Measurements from ENCODE around the gene CDKN2AIP. TPM values are rescaled to one million over a fixed set of nuclear protein-coding genes. Genes with fewer than 3 reads are reported as not detected.

The CDKN2AIP gene
- total and polyA plus RNA-seq, 2 of the 4 experiments (the other 2 are of a cell fraction), result 11.0 to 16.8 TPM

DNA sequence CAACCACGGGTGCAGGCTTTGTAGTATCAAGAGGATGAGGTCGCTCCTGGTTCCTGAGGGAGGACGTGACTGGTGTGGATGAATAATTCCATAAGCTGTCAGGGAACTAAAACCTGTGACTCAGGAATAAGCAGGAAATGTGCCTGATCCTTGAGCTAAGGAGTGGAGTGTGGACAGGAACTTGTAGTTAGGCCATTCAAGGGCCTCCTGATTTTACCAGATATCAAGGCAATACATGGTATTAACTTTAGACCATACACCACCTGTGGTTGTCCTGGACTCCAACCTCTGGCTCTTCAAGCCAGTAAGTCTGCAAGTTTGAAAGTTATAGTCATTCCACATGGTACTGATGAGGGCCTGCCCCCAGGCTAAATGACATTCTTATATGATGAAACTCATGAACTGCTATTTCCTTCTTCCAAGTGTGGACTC, 48.4 kb downstream of the CDKN2AIP start:
- dilution Hi-C loops (cut with HindIII; ENCODE audit: low sequenced_read_pairs, unreplicated experiment), result no loop called here
- Histone ChIP-seq H3K4me3 (ENCODE audit: insufficient read depth, low read depth, low read length) (no peak overlapping the region), H2AK5ac (ENCODE audit: low read depth, low read length) (no peak overlapping the region; the same call in 1 of the 2 replicates), H3K9me1 (ENCODE audit: insufficient read depth, low read length) (no peaks in the 10 kb centered on the region), H3K23ac (ENCODE audit: low read depth, low read length) (no peak overlapping the region), H3K4ac (ENCODE audit: low read depth, low read length) (peak overlapping the region; percentile 26; the same call in 1 of the 2 replicates), H3K18ac (ENCODE audit: low read depth, low read length) (no peak overlapping the region), H2BK120ac (ENCODE audit: low read depth, low read length) (peak overlapping the region; percentile 45; the same call in 1 of the 2 replicates), H2BK20ac (ENCODE audit: low read depth, low read length) (peak overlapping the region; percentile 23; the same call in 1 of the 2 replicates), H4K8ac (ENCODE audit: low read depth in 2 of 2, low read length in 2 of 2) (peak overlapping the region in 1 of 2 experiments; percentile 39; a peak in 2 of 4 replicates), H2AK9ac (replicated peaks; ENCODE audit: low read depth, low read length, poor library complexity) (no peak overlapping the region), H2BK5ac (ENCODE audit: low read depth, low read length, poor library complexity, severe bottlenecking) (peak overlapping the region; percentile 51), H3K27me3 (ENCODE audit: control insufficient read depth, insufficient read depth, low read length) (no peaks in the 10 kb centered on the region), H3K9me3 (ENCODE audit: control insufficient read depth, insufficient read depth, low read length) (0 out of 2 replicates have a peak, but pooled peaks cover 5% of the 10 kb centered on the region), H2BK15ac (ENCODE audit: low read depth, low read length) (peak overlapping the region; percentile 9; the same call in 1 of the 3 replicates), H3K56ac (ENCODE audit: extremely low read depth, insufficient read depth, low read length) (no peak overlapping the region), H4K91ac (ENCODE audit: insufficient read depth, low read depth, low read length) (peak overlapping the region; percentile 5; the same call in 1 of the 2 replicates), H3K14ac (replicated peaks; ENCODE audit: low read depth, low read length) (0 out of 2 replicates have a peak overlapping the region, but pooled peaks have one; percentile 15), H3K27ac (ENCODE audit: insufficient read depth, low read length) (0 out of 2 replicates have a peak overlapping the region, but pooled peaks have one; percentile 20), H4K20me1 (ENCODE audit: insufficient read depth, low read length) (no peaks in the 10 kb centered on the region), H3K9ac (ENCODE audit: low read depth, low read length) (no peak overlapping the region), H3K4me2 (ENCODE audit: low read depth, low read length) (no peak overlapping the region), H2AFZ (replicated peaks; ENCODE audit: low read length, poor library complexity) (peak overlapping the region; percentile 48), H4K5ac (ENCODE audit: low read depth, low read length) (no peak overlapping the region), H3K79me1 (ENCODE audit: low read depth in 1 of 2, low read length in 2 of 2) (no peaks in the 10 kb centered on the region; a peak in 1 of 4 replicates), H3K36me3 (ENCODE audit: control insufficient read depth, insufficient read depth, low read length) (no peaks in the 10 kb centered on the region), H3K4me1 (ENCODE audit: control insufficient read depth, insufficient read depth, low read length) (peaks cover 3% of the 10 kb centered on the region)
- TF ChIP-seq MAZ (IDR thresholded peaks at IDR 0.05; ENCODE audit: borderline replicate concordance, low read depth, low read length) (no peak), CHD1 (IDR thresholded peaks at IDR 0.05; ENCODE audit: low read depth, low read length) (no peak), FOS (IDR thresholded peaks at IDR 0.05; ENCODE audit: low read depth, low read length) (no peak), MAFK (IDR thresholded peaks at IDR 0.05; ENCODE audit: low read depth, low read length) (no peak), ELK1 (IDR thresholded peaks at IDR 0.05; ENCODE audit: borderline replicate concordance, low read depth, low read length) (no peak), CEBPB (IDR thresholded peaks at IDR 0.05; ENCODE audit: low read depth, low read length) (no peak), BHLHE40 (IDR thresholded peaks at IDR 0.05; ENCODE audit: low read depth, low read length) (no peak), MXI1 (IDR thresholded peaks at IDR 0.05; ENCODE audit: borderline replicate concordance, low read depth, low read length) (no peak), RCOR1 (IDR thresholded peaks at IDR 0.05; ENCODE audit: insufficient replicate concordance, low read length) (no peak), RFX5 (IDR thresholded peaks at IDR 0.05; ENCODE audit: low read depth, low read length) (no peak), SMC3 (IDR thresholded peaks at IDR 0.05; ENCODE audit: low read depth, low read length) (no peak), RAD21 (IDR thresholded peaks at IDR 0.05; ENCODE audit: low read length) (no peak), CTCF (conservative IDR thresholded peaks at IDR 0.05; ENCODE audit: low read depth, low read length) (no peak), NFE2L2 (IDR thresholded peaks at IDR 0.05; ENCODE audit: low read depth, low read length) (no peak), POLR2A (IDR thresholded peaks at IDR 0.05; ENCODE audit: low read depth, low read length) (no peak)
- TF ChIP-seq, protein P1, sequence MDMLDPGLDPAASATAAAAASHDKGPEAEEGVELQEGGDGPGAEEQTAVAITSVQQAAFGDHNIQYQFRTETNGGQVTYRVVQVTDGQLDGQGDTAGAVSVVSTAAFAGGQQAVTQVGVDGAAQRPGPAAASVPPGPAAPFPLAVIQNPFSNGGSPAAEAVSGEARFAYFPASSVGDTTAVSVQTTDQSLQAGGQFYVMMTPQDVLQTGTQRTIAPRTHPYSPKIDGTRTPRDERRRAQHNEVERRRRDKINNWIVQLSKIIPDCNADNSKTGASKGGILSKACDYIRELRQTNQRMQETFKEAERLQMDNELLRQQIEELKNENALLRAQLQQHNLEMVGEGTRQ (IDR thresholded peaks at IDR 0.05; ENCODE audit: low read depth, low read length), result no peak
- ChIA-PET POLR2A (ENCODE audit: unreplicated experiment) (interaction anchor here (0.7 kb wide), 1 partner anchor 11 kb away, joined by 3 read pairs; no protein-coding TSS in a partner anchor), CTCF (interaction anchor here (0.7 kb wide), 1 partner anchor 575 kb away, joined by 3 read pairs; no protein-coding TSS in a partner anchor)
- intact Hi-C loops (cut with micrococcal nuclease), result no loop called here
- in situ Hi-C loops (cut with MboI; ENCODE audit: low sequenced_read_pairs), result no loop called here
- peak; percentile 88 for ATAC-seq (ENCODE audit: low read depth)
- 20% methylated on average over 1 of the region's 3 CpGs; no CpG with 5 or more reads in 1 of the 2 experiments for WGBS, 2 experiments (ENCODE audit: extremely low coverage in 2 of 2, insufficient read length in 1 of 2)
- DNase-seq, result peak; percentile 79
- BruUV-seq (replicated peaks), result no TSS peak

Data from IMR-90 (cell line).